Ovary (tissue), 3 donors: ENCODE measurements around the gene DHRS2.

Experiments
- POLR2A ChIP-seq: fragments of 450-650 bp; IDR thresholded peaks from one replicate; pipeline ENCODE4 v1.6.1; 2017; ENCODE audit warnings: antibody characterized with exemption, mild to moderate bottlenecking, moderate library complexity
- TF ChIP-seq, protein P1 (sequence below), 3 donors: fragments of 450-650 bp in 2 of 3; fragments of 200-600 bp in 1 of 3; IDR thresholded peaks; one replicate each; pipeline versions ENCODE4 v1.5.1 to v1.8.0; 2016 to 2022; ENCODE audit warnings: antibody characterized with exemption in 3 of 3, mild to moderate bottlenecking in 1 of 3
- donor health status: DM: no; HTN: no; CAD: no.

DNA sequence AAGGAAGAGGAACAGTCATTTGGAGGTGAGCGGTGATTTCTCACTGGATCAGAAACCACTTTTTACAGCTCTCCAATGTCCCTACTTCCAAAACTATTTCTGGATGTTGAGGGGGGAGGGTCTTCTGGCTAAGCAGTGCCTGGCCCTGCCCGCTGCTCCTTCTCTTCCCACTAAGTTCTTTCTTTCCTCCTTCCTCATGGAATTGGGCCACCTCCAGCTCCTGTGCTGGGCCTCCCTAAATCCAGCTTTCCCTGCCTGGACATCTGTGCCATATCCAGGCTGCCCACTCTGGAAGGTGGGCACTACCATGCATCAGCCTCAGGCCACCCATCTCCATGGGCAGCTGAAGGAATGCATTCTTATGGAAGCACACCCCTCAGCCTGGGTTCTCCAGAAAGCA lies 11.5 kb downstream of the DHRS2 start:
- TF ChIP-seq, protein P1, sequence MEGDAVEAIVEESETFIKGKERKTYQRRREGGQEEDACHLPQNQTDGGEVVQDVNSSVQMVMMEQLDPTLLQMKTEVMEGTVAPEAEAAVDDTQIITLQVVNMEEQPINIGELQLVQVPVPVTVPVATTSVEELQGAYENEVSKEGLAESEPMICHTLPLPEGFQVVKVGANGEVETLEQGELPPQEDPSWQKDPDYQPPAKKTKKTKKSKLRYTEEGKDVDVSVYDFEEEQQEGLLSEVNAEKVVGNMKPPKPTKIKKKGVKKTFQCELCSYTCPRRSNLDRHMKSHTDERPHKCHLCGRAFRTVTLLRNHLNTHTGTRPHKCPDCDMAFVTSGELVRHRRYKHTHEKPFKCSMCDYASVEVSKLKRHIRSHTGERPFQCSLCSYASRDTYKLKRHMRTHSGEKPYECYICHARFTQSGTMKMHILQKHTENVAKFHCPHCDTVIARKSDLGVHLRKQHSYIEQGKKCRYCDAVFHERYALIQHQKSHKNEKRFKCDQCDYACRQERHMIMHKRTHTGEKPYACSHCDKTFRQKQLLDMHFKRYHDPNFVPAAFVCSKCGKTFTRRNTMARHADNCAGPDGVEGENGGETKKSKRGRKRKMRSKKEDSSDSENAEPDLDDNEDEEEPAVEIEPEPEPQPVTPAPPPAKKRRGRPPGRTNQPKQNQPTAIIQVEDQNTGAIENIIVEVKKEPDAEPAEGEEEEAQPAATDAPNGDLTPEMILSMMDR (IDR thresholded peaks at IDR 0.05): no peak
- no peak for TF ChIP-seq POLR2A
